DND-41 (cell line): ENCODE results near the gene TOM1L1.

Experiments used
- ATAC-seq: fragments of 200-7000 bp; cut with Tn5 transposase; 3 replicates; pipeline ENCODE4 v1.9.1; 2021; ENCODE audit warnings: low read depth; ENCODE audit not compliant: insufficient read depth
- DNase-seq: peaks from one replicate; pipeline ENCODE4 v3.0.0-alpha.2; 2020
- H2AFZ ChIP-seq: 2 replicates; pipeline ENCODE4 v1.6.0; 2012; ENCODE audit warnings: low read depth, low read length
- H3K27ac ChIP-seq: 2 replicates; pipeline ENCODE4 v1.5.1; 2012; ENCODE audit warnings: low read length, inconsistent platforms
- H3K27me3 ChIP-seq: fragments of 200-600 bp; sonication (generic); 2 replicates; pipeline ENCODE4 v1.6.0; 2012; ENCODE audit warnings: low read length, mild to moderate bottlenecking, inconsistent platforms; ENCODE audit not compliant: insufficient read depth, poor library complexity
- H3K36me3 ChIP-seq: 2 replicates; pipeline ENCODE4 v1.5.1; 2012; ENCODE audit warnings: low read length, inconsistent platforms; ENCODE audit not compliant: insufficient read depth
- H3K4me1 ChIP-seq: 2 replicates; pipeline ENCODE4 v1.5.1; 2012; ENCODE audit warnings: mild to moderate bottlenecking, low read length; ENCODE audit not compliant: insufficient read depth
- H3K4me2 ChIP-seq: 2 replicates; pipeline ENCODE4 v1.6.0; 2012; ENCODE audit warnings: mild to moderate bottlenecking, moderate library complexity, low read length, inconsistent platforms; ENCODE audit not compliant: insufficient read depth
- H3K4me3 ChIP-seq, 2 experiments: fragments of 200-600 bp in 1 of 2; shearing (Covaris generic) in 1 of 2; 2 replicates each; pipeline ENCODE4 v1.5.1; 2012 to 2016; ENCODE audit warnings: inconsistent platforms in 2 of 2, low read length in 2 of 2, mild to moderate bottlenecking in 2 of 2, low read depth in 1 of 2, moderate library complexity in 1 of 2
- H3K79me2 ChIP-seq: 2 replicates; pipeline ENCODE4 v1.6.0; 2012; ENCODE audit warnings: low read length, inconsistent platforms; ENCODE audit not compliant: insufficient read depth
- H3K9ac ChIP-seq: 2 replicates; pipeline ENCODE4 v1.6.0; 2012; ENCODE audit warnings: low read depth, mild to moderate bottlenecking, inconsistent platforms, low read length, moderate library complexity
- H3K9me3 ChIP-seq: 2 replicates; pipeline ENCODE4 v1.5.1; 2012; ENCODE audit warnings: low read length, moderate library complexity, mild to moderate bottlenecking, inconsistent platforms; ENCODE audit not compliant: insufficient read depth, severe bottlenecking
- H4K20me1 ChIP-seq: 2 replicates; pipeline ENCODE4 v1.6.0; 2012; ENCODE audit warnings: low read length; ENCODE audit not compliant: insufficient read depth
- EZH2 ChIP-seq: IDR thresholded peaks from 3 replicates; pipeline ENCODE4 v1.6.1; 2012; ENCODE audit warnings: borderline replicate concordance, low read depth, mild to moderate bottlenecking, moderate library complexity, low read length, inconsistent platforms; ENCODE audit not compliant: severe bottlenecking
- TF ChIP-seq, protein P1 (sequence below): IDR thresholded peaks from 2 replicates; pipeline ENCODE4 v1.5.1; 2012; ENCODE audit warnings: borderline replicate concordance, low read length, moderate library complexity, mild to moderate bottlenecking; ENCODE audit not compliant: poor library complexity, severe bottlenecking; ENCODE audit errors: extremely low read depth

The TOM1L1 gene

DNA sequence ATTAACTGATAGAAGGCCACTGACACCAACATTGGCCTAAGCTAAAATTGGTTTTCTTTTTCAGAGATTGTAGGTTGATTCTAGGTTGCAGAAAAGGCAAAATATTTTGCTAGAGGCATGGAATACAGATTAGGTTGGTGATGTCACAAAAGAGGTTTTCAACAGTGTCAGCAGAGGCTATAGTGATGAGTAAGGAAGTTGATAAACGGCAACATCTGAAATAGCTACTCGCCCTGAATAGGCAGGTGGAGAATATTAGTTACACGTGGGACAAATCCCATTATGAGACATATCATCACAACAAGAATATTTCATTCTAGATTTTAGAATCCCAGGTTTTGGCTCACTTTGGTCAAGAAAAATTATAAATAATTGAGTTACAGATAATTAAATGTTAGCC is 1.5 kb upstream of the TOM1L1 start:
- H3K4me2 ChIP-seq: no peak overlapping the region
- H3K4me3 ChIP-seq: no peak overlapping the region
- H3K9me3 ChIP-seq: no peaks in the 10 kb centered on the region
- H3K27me3 ChIP-seq: no peaks in the 10 kb centered on the region
- H3K36me3 ChIP-seq: no peaks in the 10 kb centered on the region
- H3K79me2 ChIP-seq: no peaks in the 10 kb centered on the region
- TF ChIP-seq EZH2: no peak
- TF ChIP-seq, protein P1, sequence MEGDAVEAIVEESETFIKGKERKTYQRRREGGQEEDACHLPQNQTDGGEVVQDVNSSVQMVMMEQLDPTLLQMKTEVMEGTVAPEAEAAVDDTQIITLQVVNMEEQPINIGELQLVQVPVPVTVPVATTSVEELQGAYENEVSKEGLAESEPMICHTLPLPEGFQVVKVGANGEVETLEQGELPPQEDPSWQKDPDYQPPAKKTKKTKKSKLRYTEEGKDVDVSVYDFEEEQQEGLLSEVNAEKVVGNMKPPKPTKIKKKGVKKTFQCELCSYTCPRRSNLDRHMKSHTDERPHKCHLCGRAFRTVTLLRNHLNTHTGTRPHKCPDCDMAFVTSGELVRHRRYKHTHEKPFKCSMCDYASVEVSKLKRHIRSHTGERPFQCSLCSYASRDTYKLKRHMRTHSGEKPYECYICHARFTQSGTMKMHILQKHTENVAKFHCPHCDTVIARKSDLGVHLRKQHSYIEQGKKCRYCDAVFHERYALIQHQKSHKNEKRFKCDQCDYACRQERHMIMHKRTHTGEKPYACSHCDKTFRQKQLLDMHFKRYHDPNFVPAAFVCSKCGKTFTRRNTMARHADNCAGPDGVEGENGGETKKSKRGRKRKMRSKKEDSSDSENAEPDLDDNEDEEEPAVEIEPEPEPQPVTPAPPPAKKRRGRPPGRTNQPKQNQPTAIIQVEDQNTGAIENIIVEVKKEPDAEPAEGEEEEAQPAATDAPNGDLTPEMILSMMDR: no peak
- no peak overlapping the region for H2AFZ ChIP-seq
- no peak for DNase-seq
- H4K20me1 ChIP-seq: no peaks in the 10 kb centered on the region
- ATAC-seq: no peak
- H3K4me1 ChIP-seq: no peaks in the 10 kb centered on the region
- H3K27ac ChIP-seq: no peak overlapping the region
- no peak overlapping the region for H3K9ac ChIP-seq

DNA sequence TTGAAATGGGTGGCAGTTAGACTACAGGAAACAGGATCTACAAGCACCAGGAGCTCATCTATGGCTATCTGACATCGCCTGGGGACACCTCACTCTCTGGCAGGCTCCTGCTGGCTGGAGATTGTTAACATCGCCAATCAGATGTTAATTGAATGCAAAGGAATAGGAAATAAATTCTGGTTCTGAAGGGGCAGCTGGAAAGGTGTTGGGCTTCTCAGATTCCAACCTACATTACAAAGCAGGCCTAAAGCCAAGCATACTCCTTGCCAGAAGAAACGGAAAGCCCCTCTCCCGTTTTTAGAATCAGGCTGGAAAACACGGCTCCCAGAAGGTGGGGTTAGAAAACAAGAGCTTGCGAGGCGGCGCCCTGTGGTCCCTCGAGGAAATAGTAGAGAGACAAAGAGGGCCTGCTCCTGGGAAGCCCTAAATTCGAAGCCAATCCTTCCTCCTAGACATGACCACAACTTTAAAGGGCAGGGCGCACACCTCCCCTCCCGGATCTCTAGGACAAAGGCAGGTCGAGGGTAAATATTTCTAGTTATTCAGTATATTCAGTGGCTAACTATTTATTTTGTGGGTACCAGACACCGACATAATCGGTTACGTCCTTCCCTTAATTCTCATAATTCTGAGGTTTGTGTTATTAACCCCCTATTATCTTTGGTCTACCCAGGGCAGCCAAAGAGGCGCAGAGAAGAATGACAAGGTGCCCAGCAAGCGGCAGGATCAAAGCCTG is 763 bp upstream of the TOM1L1 start:
- TF ChIP-seq, protein P1: no peak
- no peak for TF ChIP-seq EZH2
- Histone ChIP-seq H3K9me3 (no peaks in the 10 kb centered on the region), H3K36me3 (no peaks in the 10 kb centered on the region), H3K4me1 (no peaks in the 10 kb centered on the region), H3K9ac (no peak overlapping the region), H3K4me2 (no peak overlapping the region), H3K27me3 (no peaks in the 10 kb centered on the region), H3K4me3 (no peak overlapping the region), H3K79me2 (no peaks in the 10 kb centered on the region), H2AFZ (no peak overlapping the region), H4K20me1 (no peaks in the 10 kb centered on the region), H3K27ac (no peak overlapping the region)
- DNase-seq (no peak), ATAC-seq (no peak)

DNA sequence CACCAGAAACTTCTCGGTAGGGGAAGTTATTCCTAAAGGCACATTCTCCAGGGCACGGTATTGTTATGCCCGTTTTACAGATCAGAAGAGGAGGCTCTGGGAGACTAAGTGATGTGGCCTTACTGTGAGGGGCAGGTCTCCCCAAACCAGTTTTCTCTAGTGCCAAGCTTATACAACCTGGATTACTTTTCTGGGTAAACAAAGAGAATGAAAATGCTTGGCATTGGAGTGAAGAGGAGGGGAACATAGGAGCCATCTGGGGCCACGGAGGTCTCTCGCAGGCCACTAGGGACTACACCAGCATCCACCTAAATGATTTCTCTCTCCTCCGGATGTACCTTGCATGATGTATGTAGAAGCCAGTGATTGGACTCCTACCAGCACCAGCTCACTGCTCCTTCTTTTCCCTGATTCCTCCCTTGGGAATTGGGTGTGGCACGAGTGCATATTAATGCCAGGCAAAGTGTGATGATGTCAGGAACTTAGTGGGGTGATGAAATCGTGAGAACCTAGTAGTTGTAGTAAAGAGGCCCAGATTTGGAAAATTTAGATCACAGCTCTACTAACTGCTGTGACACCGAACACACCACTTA is 674 bp downstream of the TOM1L1 start:
- TF ChIP-seq, protein P1: no peak
- no peak for TF ChIP-seq EZH2
- Histone ChIP-seq H3K27ac (no peak overlapping the region), H3K4me1 (no peaks in the 10 kb centered on the region), H3K9me3 (no peaks in the 10 kb centered on the region), H3K79me2 (no peaks in the 10 kb centered on the region), H3K4me3 (no peak overlapping the region), H3K27me3 (no peaks in the 10 kb centered on the region), H3K36me3 (no peaks in the 10 kb centered on the region), H3K9ac (no peak overlapping the region), H2AFZ (no peak overlapping the region), H3K4me2 (no peak overlapping the region), H4K20me1 (no peaks in the 10 kb centered on the region)
- DNase-seq: no peak
- no peak for ATAC-seq
